Transverse colon (tissue), 4 donors: ENCODE measurements around the gene SHE. TPM values are rescaled to one million over a fixed set of nuclear protein-coding genes. Genes with fewer than 3 reads are reported as not detected.

ENCODE experiments used
- DNase-seq: peaks from one replicate; pipeline ENCODE4 v3.0.0-alpha.2; 2019
- H3K27ac ChIP-seq, 4 donors: fragments of 200-600 bp; sonication (generic); 2 replicates each; pipeline ENCODE4 v1.5.1; 2016 to 2018; ENCODE audit warnings: inconsistent platforms in 4 of 4
- H3K27me3 ChIP-seq: fragments of 200-600 bp; sonication (generic); 2 replicates; pipeline ENCODE4 v1.5.1; 2017; ENCODE audit warnings: inconsistent platforms
- H3K36me3 ChIP-seq, 4 donors: fragments of 200-600 bp; sonication (generic); 2 replicates each; pipeline ENCODE4 v1.5.1; 2017 to 2019; ENCODE audit warnings: inconsistent platforms in 4 of 4
- H3K4me1 ChIP-seq, 4 donors: fragments of 200-600 bp; sonication (generic); 2 replicates each; pipeline ENCODE4 v1.5.1; 2017 to 2020; ENCODE audit warnings: inconsistent platforms in 4 of 4
- H3K4me3 ChIP-seq, 4 donors: fragments of 200-600 bp; sonication (generic); 1 replicate in 1 of 4; 2 replicates in 3 of 4; pipeline versions ENCODE4 v1.5.1 to v1.6.1; 2017 to 2019; ENCODE audit warnings: inconsistent platforms in 4 of 4
- H3K9me3 ChIP-seq, 2 donors: fragments of 200-600 bp; sonication (generic); 2 replicates each; pipeline ENCODE4 v1.5.1; 2017 to 2019; ENCODE audit warnings: inconsistent platforms in 2 of 2
- CTCF ChIP-seq, 5 experiments: fragments of 200-600 bp in 3 of 5; fragments of 450-650 bp in 2 of 5; sonication (generic) in 3 of 5; IDR thresholded peaks; 1 replicate in 2 of 5; 2 replicates in 3 of 5; pipeline ENCODE4 v1.5.1; 2016 to 2017; ENCODE audit warnings: antibody characterized with exemption in 5 of 5, inconsistent platforms in 3 of 5, mild to moderate bottlenecking in 2 of 5, moderate library complexity in 1 of 5
- EP300 ChIP-seq: sonication (generic); formaldehyde crosslinking; IDR thresholded peaks from one replicate; pipeline ENCODE4 v1.6.1; 2017; ENCODE audit warnings: antibody characterized with exemption, low read depth
- POLR2A ChIP-seq: fragments of 450-650 bp; IDR thresholded peaks from one replicate; pipeline ENCODE4 v1.6.1; 2016; ENCODE audit warnings: antibody characterized with exemption, mild to moderate bottlenecking, moderate library complexity
- POLR2AphosphoS5 ChIP-seq, 3 donors: sonication (generic); formaldehyde crosslinking; IDR thresholded peaks; one replicate each; pipeline ENCODE4 v1.6.1; 2016; ENCODE audit warnings: antibody characterized with exemption in 3 of 3
- WGBS, 2 donors: methylation state at CpG; one replicate each; pipeline ENCODE4 v1.1.5; 2018; ENCODE audit warnings: low coverage in 1 of 2; 5-methylcytosine and 5-hydroxymethylcytosine counted together
- in situ Hi-C, 4 donors: fragments of 200-750 bp; cut with MboI; loops; one replicate each; pipeline versions ENCODE4 v1.15.0 to v1.15.1; 2017; ENCODE audit warnings: low sequenced_read_pairs in 3 of 4, low pct_ligation_motif_present in 1 of 4, low pct_unique_long_range_greater_than_20kb in 1 of 4
- intact Hi-C: fragments of 100-400 bp; cut with DNase I; formaldehyde crosslinking; loops from one replicate; pipeline ENCODE4 v1.15.1; 2023; ENCODE audit warnings: low total_unique reads
- total RNA-seq, 4 donors: library from RNA; depleted of rRNA; stranded (reverse); fragments of >200 nt; gene quantifications; one replicate each; pipeline ENCODE4 v1.1.0, GENCODE V29; 2016

Gene SHE
- total RNA-seq, 4 donors from 2014 or later, result 5.2 to 15.0 (median 6.7) TPM

- Histone ChIP-seq H3K4me1 (peaks cover 0 to 27% (median 8%) of the 10 kb centered on the region in 4 donors), H3K27me3 (no peaks in the 10 kb centered on the region), H3K36me3 (peaks cover 0 to 48% (median 14%) of the 10 kb centered on the region in 4 donors), H3K9me3 (no peaks in the 10 kb centered on the region), H3K27ac (no peak overlapping the region), H3K4me3 (no peak overlapping the region)
- TF ChIP-seq POLR2AphosphoS5 (IDR thresholded peaks at IDR 0.05) (no peak), POLR2A (no peak), CTCF (IDR thresholded peaks at IDR 0.05) (no peak), EP300 (no peak)
- no peak for DNase-seq
- in situ Hi-C loops, result no loop called here
- intact Hi-C loops, result no loop called here
- WGBS, 2 donors, result 80 to 82% methylated on average over 1 to 7 of the region's 7 CpGs
These were observed 53.8 kb downstream of the SHE start for GRCh38 chr1:154448331-154448811.

- H3K36me3 ChIP-seq, result peaks cover 0 to 40% (median 14%) of the 10 kb centered on the region in 4 donors
- in situ Hi-C loops (no loop called here), intact Hi-C loops (no loop called here)
- H3K27me3 ChIP-seq, result no peaks in the 10 kb centered on the region
- H3K4me3 ChIP-seq, result no peak overlapping the region
- 88% methylated on average over 6 of the region's 6 CpGs; no CpG with 5 or more reads in 1 of the 2 donors for WGBS, 2 donors
- TF ChIP-seq CTCF (IDR thresholded peaks at IDR 0.05), result no peak
- no peak for TF ChIP-seq EP300
- TF ChIP-seq POLR2A, result no peak
- TF ChIP-seq POLR2AphosphoS5 (IDR thresholded peaks at IDR 0.05), result no peak
- no peak for DNase-seq
- peaks cover 2 to 33% (median 10%) of the 10 kb centered on the region in 4 donors for H3K4me1 ChIP-seq
- H3K27ac ChIP-seq, result peak overlapping the region; percentile 67 to 78 (median 72)
- H3K9me3 ChIP-seq, result no peaks in the 10 kb centered on the region
These were observed 55.4 kb downstream of the SHE start for GRCh38 chr1:154446789-154447188.

- in situ Hi-C loops, result no loop called here
These were observed 55.9 kb downstream of the SHE start for GRCh38 chr1:154446292-154446691.

GRCh38 chr1:154445040-154445472 lies 57.2 kb downstream of the SHE start:
- in situ Hi-C loops, result no loop called here
- H3K27ac ChIP-seq, result peak overlapping the region in 3 of 4 donors; percentile 28 to 78 (median 76)

More at GRCh38 chr1:154446292-154446691, 55.9 kb downstream of the SHE start:
- Histone ChIP-seq H3K4me1 (peaks cover 7 to 33% (median 11%) of the 10 kb centered on the region in 4 donors), H3K36me3 (peaks cover 0 to 36% (median 11%) of the 10 kb centered on the region in 4 donors), H3K4me3 (no peak overlapping the region), H3K27ac (peak overlapping the region; percentile 67 to 78 (median 72)), H3K27me3 (no peaks in the 10 kb centered on the region), H3K9me3 (no peaks in the 10 kb centered on the region)
- 67% methylated on average over 6 to 10 of the region's 10 CpGs for WGBS, 2 donors
- no peak for DNase-seq
- intact Hi-C loops, result no loop called here
- peak in 2 of 3 donors; percentile 15 to 41 for TF ChIP-seq POLR2AphosphoS5 (IDR thresholded peaks at IDR 0.05)
- TF ChIP-seq EP300, result no peak

More at GRCh38 chr1:154445040-154445472, 57.2 kb downstream of the SHE start:
- TF ChIP-seq POLR2AphosphoS5 (IDR thresholded peaks at IDR 0.05), result no peak
- TF ChIP-seq POLR2A, result no peak
- no peak for TF ChIP-seq CTCF (IDR thresholded peaks at IDR 0.05)
- no peak for TF ChIP-seq EP300
- Histone ChIP-seq H3K4me3 (no peak overlapping the region), H3K27me3 (no peaks in the 10 kb centered on the region), H3K9me3 (no peaks in the 10 kb centered on the region), H3K4me1 (peaks cover 8 to 46% (median 16%) of the 10 kb centered on the region in 4 donors), H3K36me3 (peaks cover 0 to 26% (median 6%) of the 10 kb centered on the region in 4 donors)
- no peak for DNase-seq
- WGBS, 2 donors, result 52% methylated on average over 7 of the region's 7 CpGs; no CpG with 5 or more reads in 1 of the 2 donors
- intact Hi-C loops, result no loop called here
